H9 (cell line): ENCODE measurements around the gene MORN3. TPM values are rescaled to one million over a fixed set of nuclear protein-coding genes. Genes with fewer than 3 reads are reported as not detected.
A peak's percentile ranks its signal among the peaks of the same experiment; 100 is the strongest.

Experiments used
- DNase-seq: peaks from one replicate; pipeline ENCODE4 v3.0.0-alpha.2; 2017
- H2AFZ ChIP-seq: one replicate; pipeline ENCODE4 v1.6.1; 2013; ENCODE audit warnings: mild to moderate bottlenecking, low read length, control low read depth, moderate library complexity
- H2AK5ac ChIP-seq: 2 replicates; pipeline ENCODE4 v1.6.1; 2013; ENCODE audit warnings: low read length, control low read depth, mixed read lengths; ENCODE audit not compliant: insufficient read length
- H2BK120ac ChIP-seq: one replicate; pipeline ENCODE4 v1.6.1; 2013; ENCODE audit warnings: low read depth, mild to moderate bottlenecking, low read length, control low read depth, inconsistent platforms; ENCODE audit not compliant: poor library complexity, severe bottlenecking
- H2BK12ac ChIP-seq: 2 replicates; pipeline ENCODE4 v1.6.1; 2013; ENCODE audit warnings: low read length, control low read depth, mixed read lengths, low read depth; ENCODE audit not compliant: insufficient read length
- H2BK15ac ChIP-seq: 2 replicates; pipeline ENCODE4 v1.6.1; 2013; ENCODE audit warnings: low read depth, low read length, control low read depth
- H2BK20ac ChIP-seq: one replicate; pipeline ENCODE4 v1.6.1; 2013; ENCODE audit warnings: low read depth, mild to moderate bottlenecking, low read length, control low read depth, inconsistent platforms; ENCODE audit not compliant: poor library complexity, severe bottlenecking
- H2BK5ac ChIP-seq: 2 replicates; pipeline ENCODE4 v1.6.1; 2013; ENCODE audit warnings: low read length, control low read depth, mixed read lengths; ENCODE audit not compliant: insufficient read length
- H3K14ac ChIP-seq: 2 replicates; pipeline ENCODE4 v1.6.1; 2013; ENCODE audit warnings: low read length, control low read depth; ENCODE audit not compliant: insufficient read depth
- H3K18ac ChIP-seq: 2 replicates; pipeline ENCODE4 v1.6.1; 2013; ENCODE audit warnings: low read depth, mild to moderate bottlenecking, mixed read lengths, low read length, control low read depth; ENCODE audit not compliant: insufficient read length
- H3K23ac ChIP-seq: 2 replicates; pipeline ENCODE4 v1.6.1; 2013; ENCODE audit warnings: low read length, control low read depth, mixed read lengths, low read depth; ENCODE audit not compliant: insufficient read length
- H3K23me2 ChIP-seq: 2 replicates; pipeline ENCODE4 v1.6.1; 2013; ENCODE audit warnings: low read depth, mild to moderate bottlenecking, mixed read lengths, low read length, control low read depth; ENCODE audit not compliant: insufficient read length, poor library complexity, severe bottlenecking
- H3K27ac ChIP-seq: 2 replicates; pipeline ENCODE4 v1.5.1; 2013; ENCODE audit warnings: low read length, control low read depth, mixed read lengths, low read depth; ENCODE audit not compliant: insufficient read length
- H3K27me3 ChIP-seq: 2 replicates; pipeline ENCODE4 v1.6.1; 2013; ENCODE audit warnings: low read length, control low read depth, inconsistent platforms; ENCODE audit not compliant: insufficient read depth
- H3K4ac ChIP-seq: 2 replicates; pipeline ENCODE4 v1.6.1; 2013; ENCODE audit warnings: low read depth, mild to moderate bottlenecking, control low read depth, inconsistent platforms, low read length, moderate library complexity
- H3K4me1 ChIP-seq: 2 replicates; pipeline ENCODE4 v1.6.1; 2013; ENCODE audit warnings: low read length, control low read depth, inconsistent platforms; ENCODE audit not compliant: insufficient read depth
- H3K4me2 ChIP-seq: 2 replicates; pipeline ENCODE4 v1.6.1; 2013; ENCODE audit warnings: low read length, control low read depth, mixed read lengths; ENCODE audit not compliant: insufficient read length, insufficient read depth
- H3K56ac ChIP-seq: 2 replicates; pipeline ENCODE4 v1.6.1; 2013; ENCODE audit warnings: low read depth, mild to moderate bottlenecking, mixed read lengths, low read length, control low read depth; ENCODE audit not compliant: insufficient read length
- H3K79me1 ChIP-seq: 2 replicates; pipeline ENCODE4 v1.6.1; 2013; ENCODE audit warnings: low read depth, mild to moderate bottlenecking, moderate library complexity, low read length, control low read depth, inconsistent platforms; ENCODE audit not compliant: insufficient read depth, poor library complexity, severe bottlenecking
- H3K79me2 ChIP-seq: 2 replicates; pipeline ENCODE4 v1.6.1; 2013; ENCODE audit warnings: low read length, control low read depth, inconsistent platforms; ENCODE audit not compliant: insufficient read depth
- H3K9ac ChIP-seq: 2 replicates; pipeline ENCODE4 v1.6.1; 2013; ENCODE audit warnings: low read length, control low read depth, mixed read lengths; ENCODE audit not compliant: insufficient read length; ENCODE audit errors: extremely low read depth
- H3K9me3 ChIP-seq: one replicate; pipeline ENCODE4 v1.6.1; 2013; ENCODE audit warnings: low read depth, low read length, inconsistent platforms; ENCODE audit not compliant: control insufficient read depth
- H3T11ph ChIP-seq: one replicate; pipeline ENCODE4 v1.6.1; 2013; ENCODE audit warnings: mild to moderate bottlenecking, low read length, control low read depth, inconsistent platforms
- H4K20me1 ChIP-seq: one replicate; pipeline ENCODE4 v1.6.1; 2013; ENCODE audit not compliant: control insufficient read depth, insufficient read length, insufficient read depth
- H4K5ac ChIP-seq: 2 replicates; pipeline ENCODE4 v1.6.1; 2013; ENCODE audit warnings: low read depth, mild to moderate bottlenecking, mixed read lengths, low read length, control low read depth; ENCODE audit not compliant: insufficient read length
- H4K8ac ChIP-seq: replicated peaks from 2 replicates; pipeline ENCODE4 v1.6.1; 2013; ENCODE audit warnings: low read length, control low read depth, mixed read lengths, low read depth; ENCODE audit not compliant: insufficient read length
- H4K91ac ChIP-seq: 2 replicates; pipeline ENCODE4 v1.6.1; 2013; ENCODE audit warnings: low read depth, mild to moderate bottlenecking, moderate library complexity, mixed read lengths, low read length, control low read depth; ENCODE audit not compliant: insufficient read length
- H3K27ac Mint-ChIP-seq, 3 experiments: 2 replicates in 2 of 3; 3 replicates in 1 of 3; pipeline ENCODE4 v1.8.0; 2020 to 2021; ENCODE audit warnings: mixed read lengths in 3 of 3, mild to moderate bottlenecking in 1 of 3, moderate library complexity in 1 of 3
- H3K27me3 Mint-ChIP-seq: 2 replicates; pipeline ENCODE4 v1.8.0; 2021; ENCODE audit warnings: low read depth, mild to moderate bottlenecking, moderate library complexity, mixed read lengths
- H3K36me3 Mint-ChIP-seq, 3 experiments: 2 replicates in 2 of 3; 3 replicates in 1 of 3; pipeline ENCODE4 v1.8.0; 2020 to 2021; ENCODE audit warnings: low read depth in 3 of 3, mixed read lengths in 3 of 3; ENCODE audit not compliant: insufficient read depth in 1 of 3
- H3K4me1 Mint-ChIP-seq, 2 experiments: 2 replicates each; pipeline ENCODE4 v1.8.0; 2020; ENCODE audit warnings: mixed read lengths in 2 of 2
- H3K4me3 Mint-ChIP-seq, 2 experiments: 2 replicates in 1 of 2; 3 replicates in 1 of 2; pipeline ENCODE4 v1.8.0; 2020 to 2021; ENCODE audit warnings: mild to moderate bottlenecking in 2 of 2, mixed read lengths in 2 of 2, moderate library complexity in 1 of 2
- H3K9me3 Mint-ChIP-seq, 2 experiments: 2 replicates in 1 of 2; 3 replicates in 1 of 2; pipeline ENCODE4 v1.8.0; 2020; ENCODE audit warnings: mild to moderate bottlenecking in 2 of 2, mixed read lengths in 2 of 2, moderate library complexity in 1 of 2
- WGBS: extraction: QIAGEN DNeasy Blood & Tissue Kit; methylation state at CpG from one replicate; pipeline ENCODE4 v1.1.7; 2013; ENCODE audit warnings: missing lambda C conversion rate, low lambda C conversion rate, mixed read lengths; ENCODE audit not compliant: insufficient read length; ENCODE audit errors: extremely low coverage; 5-methylcytosine and 5-hydroxymethylcytosine counted together
- total RNA-seq: library from RNA; stranded (reverse); gene quantifications from 2 replicates; pipeline ENCODE4 v1.2.1, GENCODE V29; 2021
- TF ChIP-seq, protein P1 (sequence below): fragments of 200-600 bp; sonication (generic); conservative IDR thresholded peaks from 3 replicates; pipeline ENCODE4 v1.8.0; 2021; ENCODE audit warnings: antibody characterized with exemption, mild to moderate bottlenecking

The MORN3 gene
- total RNA-seq, 1 experiment from 2014 or later, result 0.37 TPM

- H3K27me3 Mint-ChIP-seq, result no peaks in the 10 kb centered on the region
- H2AK5ac ChIP-seq, result no peak overlapping the region
- H3K9me3 Mint-ChIP-seq, result no peaks in the 10 kb centered on the region
- H2AFZ ChIP-seq, result no peak overlapping the region
- no peak overlapping the region for H3K18ac ChIP-seq
- H3T11ph ChIP-seq, result no peak overlapping the region
- peaks cover 11% of the 10 kb centered on the region for H3K79me1 ChIP-seq
- no peaks in the 10 kb centered on the region for H3K9me3 ChIP-seq
- H3K27ac Mint-ChIP-seq, result peak overlapping the region in 1 of 3 experiments; percentile 74; a peak in 3 of 7 replicates
- H4K5ac ChIP-seq, result no peak overlapping the region
- H3K4me2 ChIP-seq, result no peak overlapping the region
- no CpG with 5 or more reads among the region's 10 CpGs for WGBS
- H3K4me1 Mint-ChIP-seq, result peaks cover 13 to 29% of the 10 kb centered on the region in 2 experiments
- no peak overlapping the region for H2BK5ac ChIP-seq
- H3K4me3 Mint-ChIP-seq, result no peak overlapping the region; a peak in 1 of 5 replicates
- H4K20me1 ChIP-seq, result peaks cover 4% of the 10 kb centered on the region
- H3K27me3 ChIP-seq, result no peaks in the 10 kb centered on the region
- H3K9ac ChIP-seq, result no peak overlapping the region
- H3K23me2 ChIP-seq, result peaks cover 3% of the 10 kb centered on the region
- no peak overlapping the region for H2BK15ac ChIP-seq
- peaks cover 8% of the 10 kb centered on the region; the same call in 1 of the 2 replicates for H3K79me2 ChIP-seq
- H3K27ac ChIP-seq, result no peak overlapping the region
- H4K8ac ChIP-seq, result no peak overlapping the region
- no peak overlapping the region for H2BK20ac ChIP-seq
- TF ChIP-seq, protein P1, sequence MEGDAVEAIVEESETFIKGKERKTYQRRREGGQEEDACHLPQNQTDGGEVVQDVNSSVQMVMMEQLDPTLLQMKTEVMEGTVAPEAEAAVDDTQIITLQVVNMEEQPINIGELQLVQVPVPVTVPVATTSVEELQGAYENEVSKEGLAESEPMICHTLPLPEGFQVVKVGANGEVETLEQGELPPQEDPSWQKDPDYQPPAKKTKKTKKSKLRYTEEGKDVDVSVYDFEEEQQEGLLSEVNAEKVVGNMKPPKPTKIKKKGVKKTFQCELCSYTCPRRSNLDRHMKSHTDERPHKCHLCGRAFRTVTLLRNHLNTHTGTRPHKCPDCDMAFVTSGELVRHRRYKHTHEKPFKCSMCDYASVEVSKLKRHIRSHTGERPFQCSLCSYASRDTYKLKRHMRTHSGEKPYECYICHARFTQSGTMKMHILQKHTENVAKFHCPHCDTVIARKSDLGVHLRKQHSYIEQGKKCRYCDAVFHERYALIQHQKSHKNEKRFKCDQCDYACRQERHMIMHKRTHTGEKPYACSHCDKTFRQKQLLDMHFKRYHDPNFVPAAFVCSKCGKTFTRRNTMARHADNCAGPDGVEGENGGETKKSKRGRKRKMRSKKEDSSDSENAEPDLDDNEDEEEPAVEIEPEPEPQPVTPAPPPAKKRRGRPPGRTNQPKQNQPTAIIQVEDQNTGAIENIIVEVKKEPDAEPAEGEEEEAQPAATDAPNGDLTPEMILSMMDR, result no peak
- no peak overlapping the region for H2BK12ac ChIP-seq
- DNase-seq, result peak; percentile 37
- no peak overlapping the region for H3K4ac ChIP-seq
- no peak overlapping the region for H2BK120ac ChIP-seq
- H3K14ac ChIP-seq, result peak overlapping the region; percentile 29; the same call in 1 of the 2 replicates
- H4K91ac ChIP-seq, result no peak overlapping the region
- no peak overlapping the region for H3K23ac ChIP-seq
- peaks cover 5 to 27% (median 24%) of the 10 kb centered on the region in 3 experiments; a peak in 6 of 7 replicates for H3K36me3 Mint-ChIP-seq
- no peak overlapping the region for H3K56ac ChIP-seq
- no peaks in the 10 kb centered on the region; the same call in 1 of the 2 replicates for H3K4me1 ChIP-seq
Measured at GRCh38 chr12:121637231-121637914, 32.1 kb downstream of the MORN3 start.
